ENCODE measurements around the gene C3orf18. TPM values are rescaled to one million over a fixed set of nuclear protein-coding genes. Genes with fewer than 3 reads are reported as not detected.

The C3orf18 gene
- total RNA-seq, 1 donor = 9.1 TPM

DNA sequence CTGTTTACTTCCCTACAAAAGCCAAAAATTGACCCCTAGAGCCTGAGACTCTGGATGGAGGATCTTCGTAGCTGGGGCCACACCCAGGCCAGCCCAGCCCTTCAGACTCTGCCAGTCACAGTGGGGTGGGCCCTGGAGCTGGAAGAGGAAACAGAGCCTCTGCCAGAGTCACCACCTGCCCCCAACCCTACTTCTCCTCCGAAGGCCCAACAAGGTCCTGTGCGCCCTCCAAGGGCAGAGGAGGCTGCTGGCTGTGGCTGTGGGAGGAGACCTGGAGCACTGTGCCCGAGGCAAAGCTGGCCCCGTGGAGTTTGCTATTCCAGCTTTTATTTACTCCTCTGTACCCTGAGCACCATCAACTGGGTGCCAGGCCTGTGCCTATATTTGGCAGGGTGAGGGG lies 25.0 kb upstream of the C3orf18 start:
- no peak overlapping the region for H3K4me3 ChIP-seq (ENCODE audit: low read depth, low read length)
- TF ChIP-seq, protein P1, sequence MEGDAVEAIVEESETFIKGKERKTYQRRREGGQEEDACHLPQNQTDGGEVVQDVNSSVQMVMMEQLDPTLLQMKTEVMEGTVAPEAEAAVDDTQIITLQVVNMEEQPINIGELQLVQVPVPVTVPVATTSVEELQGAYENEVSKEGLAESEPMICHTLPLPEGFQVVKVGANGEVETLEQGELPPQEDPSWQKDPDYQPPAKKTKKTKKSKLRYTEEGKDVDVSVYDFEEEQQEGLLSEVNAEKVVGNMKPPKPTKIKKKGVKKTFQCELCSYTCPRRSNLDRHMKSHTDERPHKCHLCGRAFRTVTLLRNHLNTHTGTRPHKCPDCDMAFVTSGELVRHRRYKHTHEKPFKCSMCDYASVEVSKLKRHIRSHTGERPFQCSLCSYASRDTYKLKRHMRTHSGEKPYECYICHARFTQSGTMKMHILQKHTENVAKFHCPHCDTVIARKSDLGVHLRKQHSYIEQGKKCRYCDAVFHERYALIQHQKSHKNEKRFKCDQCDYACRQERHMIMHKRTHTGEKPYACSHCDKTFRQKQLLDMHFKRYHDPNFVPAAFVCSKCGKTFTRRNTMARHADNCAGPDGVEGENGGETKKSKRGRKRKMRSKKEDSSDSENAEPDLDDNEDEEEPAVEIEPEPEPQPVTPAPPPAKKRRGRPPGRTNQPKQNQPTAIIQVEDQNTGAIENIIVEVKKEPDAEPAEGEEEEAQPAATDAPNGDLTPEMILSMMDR (IDR thresholded peaks at IDR 0.05; ENCODE audit: insufficient read depth, low read depth, low read length) = no peak
- DNase-seq (ENCODE audit: low read depth) = no peak

DNA sequence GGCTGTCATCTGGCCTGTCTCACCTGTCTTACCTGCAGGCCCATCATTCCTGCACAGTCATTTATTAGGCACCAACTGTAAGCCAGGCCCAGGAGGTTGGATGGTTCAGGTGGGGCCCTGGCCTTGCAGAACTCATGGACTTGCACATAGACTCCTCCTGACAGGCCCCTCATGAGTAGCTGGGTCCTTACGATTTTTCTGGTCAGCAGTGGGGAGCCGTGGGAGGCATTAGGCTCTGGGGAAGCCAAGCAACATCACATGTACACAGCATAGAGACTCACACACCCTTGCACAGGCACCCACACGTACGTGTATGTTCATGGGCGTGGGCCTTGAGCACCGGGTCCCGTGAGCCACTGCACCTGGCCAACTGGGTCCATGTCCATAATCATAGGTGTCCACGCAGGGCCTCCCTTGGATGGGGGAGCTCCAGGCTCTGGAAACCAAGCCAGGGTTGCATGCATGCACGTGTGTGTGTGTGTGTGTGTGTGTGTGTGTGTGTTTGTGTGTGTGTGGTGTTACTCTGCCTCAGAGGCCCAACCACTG lies 23.7 kb upstream of the C3orf18 start:
- TF ChIP-seq, protein P1 (IDR thresholded peaks at IDR 0.05; ENCODE audit: insufficient read depth, low read depth, low read length) = no peak
- no peak overlapping the region for H3K4me3 ChIP-seq (ENCODE audit: low read depth, low read length)
- no peak for DNase-seq (ENCODE audit: low read depth)

DNA sequence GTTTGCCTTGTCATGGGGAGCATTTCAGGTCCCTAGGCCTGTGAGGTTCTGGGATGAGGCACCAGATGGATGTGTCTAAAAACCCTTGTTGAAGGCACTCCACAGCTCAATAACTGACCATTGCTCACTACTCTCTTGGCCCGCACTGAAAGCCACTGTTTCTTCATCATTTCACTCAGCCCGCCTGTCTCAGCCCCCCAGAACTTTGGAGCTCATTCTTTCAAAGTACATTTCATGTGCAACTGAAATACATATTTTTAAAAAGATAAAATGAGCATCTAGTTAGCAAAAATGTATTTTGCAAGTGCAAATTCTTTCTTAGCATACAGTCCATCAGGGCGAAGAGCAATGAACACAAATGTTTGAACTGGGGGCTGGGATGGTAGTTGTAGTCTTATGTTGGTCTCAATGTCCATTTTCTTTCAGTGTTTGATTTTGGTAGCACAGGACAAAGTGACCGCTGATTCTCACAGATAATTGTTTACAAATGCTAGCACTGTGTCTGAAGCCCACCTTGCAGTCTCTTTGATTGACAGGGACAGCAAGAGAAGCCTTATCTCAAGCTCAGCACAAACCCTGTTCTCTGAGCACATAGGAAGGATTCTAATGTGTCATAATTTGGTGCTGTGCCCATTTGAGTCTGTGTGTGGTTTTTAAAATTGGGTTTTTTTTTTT lies 21.3 kb upstream of the C3orf18 start:
- DNase-seq (ENCODE audit: low read depth) = no peak
- H3K4me3 ChIP-seq (ENCODE audit: low read depth, low read length) = no peak overlapping the region
- TF ChIP-seq, protein P1 (IDR thresholded peaks at IDR 0.05; ENCODE audit: insufficient read depth, low read depth, low read length) = no peak

DNA sequence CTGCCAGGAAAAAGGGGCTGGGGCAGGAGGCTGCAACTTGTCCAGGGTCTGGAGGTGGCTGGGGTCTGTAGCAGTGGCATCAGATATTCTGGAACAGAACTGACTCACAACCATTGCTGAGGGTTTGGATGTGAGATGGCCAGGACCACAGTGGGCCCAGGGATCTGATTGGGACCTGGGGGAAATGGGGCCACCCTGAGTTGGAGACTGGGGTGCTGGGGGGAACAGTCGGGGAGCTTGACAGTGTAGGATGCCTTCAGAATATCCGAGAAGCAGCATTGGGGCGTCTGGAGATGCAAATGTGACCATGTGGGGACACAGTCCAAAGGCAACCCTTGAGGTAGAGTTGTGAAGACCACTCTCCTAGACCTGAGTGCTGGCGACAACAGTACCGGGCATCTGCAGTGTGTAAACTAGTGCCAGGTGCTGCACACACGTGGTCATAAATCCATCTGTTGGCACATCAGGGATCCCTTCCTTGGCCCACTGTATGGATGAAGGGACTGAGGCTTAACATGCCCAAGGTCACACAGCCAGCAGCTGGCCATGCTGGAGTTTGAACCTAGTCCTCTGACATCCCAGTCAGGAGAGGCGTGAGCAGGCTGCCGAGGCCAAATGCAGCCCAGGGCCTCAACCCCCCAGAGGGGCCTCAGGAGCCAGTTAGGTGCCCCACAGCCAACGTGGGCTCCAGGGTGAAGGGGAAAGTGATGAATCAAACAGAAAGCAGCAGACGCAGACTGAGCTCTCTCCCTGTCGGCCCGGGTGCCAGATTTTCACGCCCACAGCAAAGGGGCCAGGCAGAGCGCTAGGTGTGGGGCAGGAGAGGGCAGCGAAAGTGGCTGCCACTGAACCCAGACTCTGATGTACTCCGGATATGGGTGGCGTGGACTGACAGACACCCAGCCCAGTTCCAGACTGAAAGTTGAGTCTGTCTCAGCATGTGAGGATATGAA lies 20.5 kb upstream of the C3orf18 start:
- DNase-seq (ENCODE audit: low read depth) = no peak
- TF ChIP-seq, protein P1 (IDR thresholded peaks at IDR 0.05; ENCODE audit: insufficient read depth, low read depth, low read length) = no peak
- no peak overlapping the region for H3K4me3 ChIP-seq (ENCODE audit: low read depth, low read length)

DNA sequence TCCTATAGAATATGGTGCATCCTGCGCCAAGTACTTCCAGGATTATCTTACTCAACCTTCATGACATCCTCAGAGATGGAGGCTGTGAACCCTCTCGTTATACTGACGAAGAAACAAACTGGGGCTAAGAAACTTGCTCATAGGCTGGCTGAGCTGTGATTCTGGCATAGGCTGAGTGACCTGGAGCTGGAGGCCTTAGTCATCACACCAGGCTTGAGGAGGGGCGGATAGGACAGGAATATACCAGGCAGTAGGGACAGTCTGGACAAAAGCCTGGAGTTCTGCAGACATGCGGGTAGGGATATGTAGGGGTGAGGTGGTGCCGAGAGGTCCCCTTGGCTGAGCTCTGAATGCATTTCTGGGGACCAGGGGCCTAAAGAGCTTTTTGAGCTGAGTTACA lies 19.8 kb upstream of the C3orf18 start:
- TF ChIP-seq, protein P1 (IDR thresholded peaks at IDR 0.05; ENCODE audit: insufficient read depth, low read depth, low read length) = no peak
- no peak overlapping the region for H3K4me3 ChIP-seq (ENCODE audit: low read depth, low read length)
- DNase-seq (ENCODE audit: low read depth) = no peak

DNA sequence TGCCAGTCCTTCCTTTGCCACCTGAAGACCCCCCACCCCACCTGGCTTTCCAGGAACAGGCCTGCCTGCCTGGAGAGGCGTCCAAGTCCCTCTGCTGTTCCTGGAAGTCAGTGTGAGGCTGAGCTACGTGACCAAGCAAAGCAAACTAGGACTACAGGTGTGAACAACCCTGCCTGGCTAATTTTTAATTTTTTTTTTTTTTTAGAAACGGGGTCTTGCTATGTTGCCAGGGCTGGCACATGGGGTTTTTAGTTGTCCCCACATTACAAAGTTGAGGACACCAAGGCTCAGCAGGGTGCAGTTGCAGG lies 19.2 kb upstream of the C3orf18 start:
- H3K4me3 ChIP-seq (ENCODE audit: low read depth, low read length) = no peak overlapping the region
- TF ChIP-seq, protein P1 (IDR thresholded peaks at IDR 0.05; ENCODE audit: insufficient read depth, low read depth, low read length) = no peak
- no peak for DNase-seq (ENCODE audit: low read depth)
